ENCODE results near the gene MACROD2.

The MACROD2 gene

GRCh38 chr20:15146948-15147347, 1151.6 kb downstream of the MACROD2 start:
- DNase-seq (ENCODE audit: low read depth): no peak
- no peak for TF ChIP-seq CTCF (IDR thresholded peaks at IDR 0.05; ENCODE audit: low read depth, low read length, missing control alignments)
- in situ Hi-C loops (cut with HindIII; ENCODE audit: low sequenced_read_pairs): no loop called here
- H3K4me3 ChIP-seq (ENCODE audit: low read depth, low read length): no peak overlapping the region

- in situ Hi-C loops (cut with HindIII; ENCODE audit: low sequenced_read_pairs): no loop called here
- no peak overlapping the region for H3K4me3 ChIP-seq (ENCODE audit: low read depth, low read length)
- DNase-seq (ENCODE audit: low read depth): no peak
- TF ChIP-seq CTCF (IDR thresholded peaks at IDR 0.05; ENCODE audit: low read depth, low read length, missing control alignments): no peak
These were observed 1158.8 kb downstream of the MACROD2 start for GRCh38 chr20:15154070-15154469.

- no peak for DNase-seq (ENCODE audit: low read depth)
- no peak overlapping the region for H3K4me3 ChIP-seq (ENCODE audit: low read depth, low read length)
- in situ Hi-C loops (cut with HindIII; ENCODE audit: low sequenced_read_pairs): no loop called here
- no peak for TF ChIP-seq CTCF (IDR thresholded peaks at IDR 0.05; ENCODE audit: low read depth, low read length, missing control alignments)
These were observed 1160.6 kb downstream of the MACROD2 start for GRCh38 chr20:15155848-15156401.

GRCh38 chr20:15158533-15158932, 1163.2 kb downstream of the MACROD2 start:
- no peak for TF ChIP-seq CTCF (IDR thresholded peaks at IDR 0.05; ENCODE audit: low read depth, low read length, missing control alignments)
- in situ Hi-C loops (cut with HindIII; ENCODE audit: low sequenced_read_pairs): no loop called here
- H3K4me3 ChIP-seq (ENCODE audit: low read depth, low read length): no peak overlapping the region
- no peak for DNase-seq (ENCODE audit: low read depth)

- no peak for TF ChIP-seq CTCF (IDR thresholded peaks at IDR 0.05; ENCODE audit: low read depth, low read length, missing control alignments)
- H3K4me3 ChIP-seq (ENCODE audit: low read depth, low read length): no peak overlapping the region
- in situ Hi-C loops (cut with HindIII; ENCODE audit: low sequenced_read_pairs): no loop called here
- DNase-seq (ENCODE audit: low read depth): no peak
These were observed 1166.8 kb downstream of the MACROD2 start for GRCh38 chr20:15162079-15162647.

- no peak for DNase-seq (ENCODE audit: low read depth)
- TF ChIP-seq CTCF (IDR thresholded peaks at IDR 0.05; ENCODE audit: low read depth, low read length, missing control alignments): no peak
- H3K4me3 ChIP-seq (ENCODE audit: low read depth, low read length): no peak overlapping the region
- in situ Hi-C loops (cut with HindIII; ENCODE audit: low sequenced_read_pairs): no loop called here
These were observed 1168.3 kb downstream of the MACROD2 start for GRCh38 chr20:15163632-15164031.

All from astrocyte of the cerebellum (primary cell).